Stimulated activated CD4-positive, alpha-beta T cell treated with anti-CD3 and anti-CD28 coated beads, Interleukin-15, amount 100 ng/mL, for 48 hours (primary cell): ENCODE data around the gene PAGE5.

ENCODE experiments used
- DNase-seq, 2 donors: peaks; one replicate each; pipeline ENCODE4 v3.0.0-alpha.2; 2020; ENCODE audit warnings: low read depth in 2 of 2

PAGE5 gene, protein sequence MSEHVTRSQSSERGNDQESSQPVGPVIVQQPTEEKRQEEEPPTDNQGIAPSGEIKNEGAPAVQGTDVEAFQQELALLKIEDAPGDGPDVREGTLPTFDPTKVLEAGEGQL

DNA sequence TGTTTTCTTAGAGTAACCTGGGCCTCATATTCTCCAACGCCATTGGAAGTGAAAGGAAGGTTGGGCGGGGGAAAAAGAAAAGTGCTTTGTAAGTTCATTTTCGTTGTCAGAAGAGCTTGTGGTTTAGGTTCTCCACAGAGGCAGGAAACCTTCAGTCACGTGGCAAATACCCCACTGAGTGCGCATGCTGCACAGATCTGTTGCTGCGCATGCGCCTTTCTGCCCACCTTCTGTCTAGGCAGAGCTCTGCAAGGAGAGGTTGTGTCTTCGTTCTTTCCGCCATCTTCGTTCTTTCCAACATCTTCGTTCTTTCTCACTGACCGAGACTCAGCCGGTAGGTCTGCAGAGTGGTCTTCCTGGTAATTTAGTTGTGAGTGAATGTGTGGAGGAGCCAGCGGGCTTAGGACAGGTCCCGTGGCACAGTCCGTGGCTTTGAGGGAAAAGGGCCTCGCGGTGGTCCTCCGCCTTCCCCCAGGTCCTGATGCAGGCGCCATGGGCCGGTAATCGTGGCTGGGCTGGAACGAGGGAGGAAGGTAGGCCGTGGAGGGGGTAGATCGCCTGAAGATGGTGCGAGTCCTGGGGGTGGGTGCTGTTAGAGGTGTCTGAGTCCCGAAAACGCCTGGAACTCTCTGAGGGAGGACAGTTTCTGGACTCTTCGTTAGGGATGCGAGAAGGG lies at the start of gene PAGE5:
Gene PAGE5, plus strand, starts transcription at position 228 of the 676 bp plus-strand sequence. CDS start 1,037 bp downstream, outside the sequence.
- DNase-seq, result no peak

DNA sequence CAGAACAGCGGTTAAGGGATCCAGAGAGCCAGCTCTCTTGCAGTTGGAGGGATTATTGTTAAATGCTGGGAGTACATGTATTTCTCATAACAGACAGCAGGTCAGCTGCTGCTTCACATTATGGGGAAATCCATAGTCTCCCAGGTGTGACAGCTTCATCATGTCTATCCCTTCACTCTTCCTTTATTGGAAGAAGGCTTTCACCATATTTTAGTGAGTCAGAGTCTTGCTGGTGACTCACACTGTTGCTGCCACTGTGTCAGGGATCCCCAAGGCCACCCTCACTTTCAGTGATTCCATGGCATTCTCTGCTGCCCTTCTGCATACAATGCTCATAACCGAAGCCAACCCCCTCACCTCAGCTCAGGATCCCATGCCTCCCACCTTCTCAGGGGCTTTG lies 32.9 kb upstream of the PAGE5 start:
- no peak for DNase-seq

DNA sequence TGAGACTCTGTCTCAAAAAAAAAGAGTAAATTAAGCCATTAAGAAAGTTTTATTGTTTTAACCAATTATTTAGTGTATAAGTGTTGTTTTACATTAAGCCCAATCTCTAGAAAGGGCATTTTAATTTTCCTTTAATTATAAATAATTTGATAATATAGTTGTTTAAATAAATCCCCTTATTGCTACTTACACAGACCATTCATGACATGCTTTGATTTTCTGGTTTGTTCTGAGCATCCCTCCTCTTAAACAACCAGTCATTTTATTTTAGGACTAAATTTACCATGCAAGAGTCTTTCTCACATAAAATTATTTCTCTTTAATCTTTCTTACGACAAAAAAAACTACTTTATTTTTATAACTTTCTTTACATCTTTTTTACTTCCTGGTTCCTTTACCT lies 23.5 kb upstream of the PAGE5 start:
- no peak for DNase-seq

DNA sequence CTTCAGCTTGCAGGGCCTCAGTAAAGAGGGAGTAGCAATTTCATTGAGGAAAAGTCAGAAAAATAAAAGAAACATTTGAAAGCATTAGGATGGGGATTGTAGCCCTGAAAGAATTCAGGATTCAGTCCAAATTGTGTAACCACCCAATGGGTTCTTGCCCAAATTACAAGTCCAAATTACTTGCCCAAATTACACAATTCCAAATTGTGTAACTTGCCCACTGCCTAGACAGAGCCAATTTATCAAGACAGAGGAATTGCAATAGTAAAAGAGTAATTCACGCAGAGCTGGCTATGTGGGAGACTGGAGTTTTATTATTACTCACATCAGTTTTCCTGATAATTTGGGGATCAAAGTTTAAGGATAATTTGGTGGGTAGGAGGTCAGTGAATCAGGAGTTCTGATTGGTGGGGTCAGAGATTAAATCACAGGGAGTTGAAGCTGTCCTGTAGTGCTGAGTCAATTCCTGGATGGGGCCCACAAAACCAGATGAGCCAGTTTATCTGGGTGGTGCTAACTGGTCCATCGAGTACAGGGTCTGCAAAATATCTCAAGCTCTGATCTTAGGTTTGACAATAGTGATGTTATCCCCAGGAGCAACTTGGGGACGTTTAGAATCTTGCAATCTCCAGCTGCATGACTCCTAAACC lies 18.1 kb upstream of the PAGE5 start:
- DNase-seq, result no peak

DNA sequence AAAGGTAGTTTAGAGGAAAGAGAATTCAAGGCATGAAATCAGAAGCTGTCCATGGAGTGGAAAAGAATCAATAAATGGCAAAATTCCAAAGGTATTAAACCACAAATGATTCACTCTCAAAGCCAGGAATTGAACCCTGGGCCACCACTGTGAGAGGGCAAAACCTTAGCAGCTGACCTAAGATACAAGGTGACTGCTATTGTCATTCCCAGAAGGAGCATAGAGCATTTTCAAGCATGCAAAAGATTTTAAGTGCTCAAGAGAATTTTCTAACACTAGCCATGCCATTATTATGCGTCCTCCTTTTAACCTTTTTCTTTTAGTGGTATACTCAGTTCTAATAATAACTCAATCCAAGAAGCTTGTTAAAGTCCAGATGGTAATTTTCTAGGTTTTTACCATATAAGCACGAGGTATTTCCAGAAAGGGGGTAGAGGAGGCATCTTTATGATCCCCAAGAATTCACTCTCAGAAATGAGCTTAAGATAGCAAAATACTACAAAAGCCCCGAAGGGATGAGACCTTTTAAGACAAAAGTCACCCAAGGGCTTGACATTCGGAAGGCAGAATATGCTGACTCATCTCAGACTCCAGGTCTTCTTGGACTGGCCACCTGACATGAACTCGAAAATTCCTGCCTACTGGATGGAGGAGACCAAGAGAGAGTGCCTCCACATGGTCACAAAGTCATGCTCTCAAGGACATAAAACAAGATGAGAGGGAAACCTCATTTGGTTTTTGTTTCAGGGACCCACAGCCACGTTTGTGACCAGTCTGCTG lies 13.8 kb upstream of the PAGE5 start:
- DNase-seq, result no peak

DNA sequence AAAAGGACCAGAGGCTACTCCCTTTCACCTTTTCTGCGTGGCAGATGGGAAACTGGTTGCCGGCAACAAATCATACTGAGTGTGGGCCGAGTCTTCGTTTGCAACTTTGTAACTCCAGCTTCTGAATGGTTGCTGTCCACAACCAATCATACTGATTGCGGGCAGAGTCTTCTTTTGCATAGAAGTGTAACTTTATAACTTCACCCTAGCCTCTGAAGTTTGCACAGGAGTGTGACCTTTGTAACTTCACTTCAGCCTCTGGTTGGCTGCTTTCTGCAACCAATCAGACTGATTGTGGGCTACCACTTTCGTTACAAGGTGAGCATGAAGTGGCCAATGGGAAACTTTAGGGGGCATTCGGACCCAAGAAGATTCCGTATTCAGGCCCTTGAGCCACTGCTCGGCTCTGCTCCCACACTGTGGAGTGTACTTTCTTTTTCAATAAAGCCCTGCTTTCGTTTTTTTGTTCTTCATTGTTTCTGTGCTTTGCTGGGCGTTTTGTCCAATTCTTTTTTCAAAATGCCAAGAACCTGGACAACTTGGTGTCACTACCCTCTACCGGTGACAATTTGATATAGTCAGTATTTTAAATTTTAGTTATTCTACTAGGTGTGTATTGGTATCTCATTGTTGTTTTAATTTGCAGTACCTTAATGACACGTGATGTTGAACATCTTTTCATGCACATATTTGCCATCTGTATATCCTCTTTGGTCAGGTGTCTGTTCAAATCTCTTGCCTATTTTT lies 9.0 kb upstream of the PAGE5 start:
- no peak for DNase-seq

DNA sequence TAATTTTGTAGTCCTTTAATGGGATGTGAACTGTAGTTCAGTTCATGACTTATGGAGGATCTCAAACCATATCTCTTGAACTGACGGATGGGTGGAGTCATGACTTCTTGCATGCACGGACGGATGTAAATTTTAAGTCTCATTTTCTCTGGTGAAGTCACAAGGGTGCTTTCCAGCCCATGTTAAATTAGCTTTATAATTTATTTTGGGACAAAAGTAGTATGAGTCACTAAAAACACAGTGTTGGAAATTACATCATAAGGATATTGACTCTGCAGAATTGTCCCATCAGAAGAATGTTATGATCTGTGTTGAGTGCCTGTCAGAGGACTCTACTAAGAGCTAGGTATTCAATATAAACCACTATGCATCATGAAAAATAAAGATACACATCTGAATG lies 6.8 kb upstream of the PAGE5 start:
- no peak for DNase-seq

DNA sequence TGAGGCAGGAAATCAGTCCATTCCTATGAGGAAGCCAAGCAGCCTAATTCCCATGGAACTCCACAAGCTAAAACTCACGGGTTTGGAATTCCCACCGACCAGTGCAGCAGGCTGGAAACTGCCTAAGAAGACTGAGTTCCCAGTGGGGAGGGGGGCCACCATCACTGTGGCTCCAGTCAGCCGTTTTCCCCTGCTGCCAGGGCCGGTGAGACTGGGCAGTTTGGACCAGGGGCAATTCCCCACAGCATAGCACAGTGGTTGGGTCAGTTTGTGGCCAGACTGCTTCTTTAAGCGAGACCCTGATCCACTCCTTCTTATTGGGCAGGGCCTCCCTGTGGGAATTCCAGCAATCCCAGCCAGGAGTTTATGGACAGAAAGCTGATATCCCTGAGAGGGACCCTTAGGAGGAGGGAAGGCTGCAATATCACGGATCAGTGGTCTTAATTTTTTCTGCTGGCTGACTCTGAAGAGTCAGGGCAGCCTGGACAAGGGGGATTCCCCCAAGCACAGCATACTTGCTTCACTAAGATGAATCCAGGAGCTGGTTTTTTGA lies 20.7 kb downstream of the PAGE5 start:
- DNase-seq, result no peak

DNA sequence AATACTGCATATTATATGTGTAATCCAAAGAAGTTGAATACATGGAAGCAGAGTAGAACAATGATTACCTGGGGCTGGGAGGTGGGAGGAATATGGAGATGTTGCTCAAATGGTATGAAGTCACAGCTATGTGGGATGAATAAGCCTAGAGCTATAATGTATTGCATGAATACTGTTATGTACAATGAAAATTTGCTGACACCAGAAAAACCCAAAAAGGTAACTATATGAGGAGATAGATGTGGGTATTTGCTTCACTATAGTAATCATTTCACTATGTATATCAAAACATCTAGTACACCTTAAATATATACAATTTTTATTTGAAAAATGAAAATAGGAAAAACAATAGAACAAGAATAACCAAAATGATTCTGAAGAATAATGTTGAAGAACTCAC lies 33.4 kb downstream of the PAGE5 start:
- no peak for DNase-seq

DNA sequence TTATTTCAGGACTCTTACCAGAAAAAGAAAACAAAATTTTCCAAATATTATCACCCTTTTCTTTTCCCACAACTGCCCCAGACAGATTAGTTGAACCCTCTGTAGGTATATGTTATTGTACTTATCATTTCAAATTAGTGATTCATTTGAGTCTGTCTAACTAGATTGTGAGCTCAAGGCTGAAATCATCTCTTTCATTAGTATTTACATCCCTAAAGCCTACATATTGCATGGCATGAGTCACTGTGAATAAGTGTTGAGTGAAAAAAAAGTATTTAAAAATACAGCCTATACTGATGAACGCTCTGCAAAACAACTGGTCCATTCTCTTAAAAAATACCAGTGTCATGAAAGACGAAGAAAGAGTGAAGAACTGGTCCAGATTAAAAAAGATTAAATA lies 40.7 kb downstream of the PAGE5 start:
- DNase-seq, result no peak

DNA sequence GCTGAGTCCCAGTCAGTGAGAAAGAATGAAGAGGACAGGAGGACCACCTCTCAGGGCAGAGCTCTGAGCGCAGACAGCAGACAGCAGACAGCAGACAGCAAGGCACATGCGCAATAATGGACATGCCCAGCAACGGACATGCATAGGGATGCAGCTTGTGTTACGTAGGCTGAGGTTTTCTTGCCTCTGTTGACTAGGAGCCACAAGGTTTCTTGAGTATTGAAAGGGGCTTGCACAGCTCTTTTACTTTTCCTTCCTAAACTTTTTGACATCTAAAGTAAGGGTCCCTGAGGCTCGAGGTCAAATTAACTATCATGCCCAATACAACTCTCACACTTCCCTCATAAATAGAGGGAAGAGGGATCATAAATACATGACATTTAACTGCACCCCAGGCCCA lies 44.7 kb downstream of the PAGE5 start, which contains the start of gene PAGE3:
Gene PAGE3, minus strand, starts transcription at position 101 of the 400 bp plus-strand sequence. CDS start 1,013 bp downstream, outside the sequence.
- DNase-seq, result no peak
